GM19035 (cell line): Measurements from ENCODE around the gene FITM1.

Experiments used
- ATAC-seq: cut with Tn5 transposase; IDR thresholded peaks from one replicate; pipeline ENCODE4 v1.9.1; 2021; ENCODE audit not compliant: unreplicated experiment

Gene FITM1

DNA sequence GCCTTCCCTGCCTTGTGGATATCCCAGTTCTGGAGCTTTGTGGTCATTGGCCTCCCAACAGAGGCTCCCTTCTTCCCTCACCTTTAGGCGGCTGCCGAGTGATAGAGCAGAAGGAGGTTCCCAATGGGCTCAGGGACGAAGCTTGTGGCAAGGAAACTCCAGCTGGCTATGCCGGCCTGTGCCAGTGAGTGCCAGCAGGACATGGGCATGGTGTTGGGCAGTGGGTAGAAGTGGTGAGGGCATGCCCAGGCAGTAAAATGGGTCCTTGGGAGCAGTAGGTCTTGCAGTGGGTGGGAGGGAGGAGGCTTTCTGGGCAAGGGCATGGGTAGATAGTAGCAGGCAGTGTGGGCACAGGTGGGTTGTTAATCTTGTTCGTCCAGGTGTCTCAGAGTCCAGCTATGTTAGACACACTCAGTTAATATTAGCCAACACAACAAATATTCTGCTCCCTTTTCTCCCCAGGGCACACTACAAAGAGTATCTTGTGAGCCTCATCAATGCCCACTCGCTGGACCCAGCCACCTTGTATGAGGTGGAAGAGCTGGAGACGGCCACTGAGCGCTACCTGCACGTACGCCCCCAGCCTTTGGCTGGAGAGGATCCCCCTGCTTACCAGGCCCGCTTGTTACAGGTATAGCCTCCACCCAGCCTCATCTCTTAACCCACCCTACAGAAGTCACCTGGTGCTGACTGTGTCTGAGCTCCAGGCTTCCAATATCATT lies 29.5 kb downstream of the FITM1 start:
- ATAC-seq, result no peak

DNA sequence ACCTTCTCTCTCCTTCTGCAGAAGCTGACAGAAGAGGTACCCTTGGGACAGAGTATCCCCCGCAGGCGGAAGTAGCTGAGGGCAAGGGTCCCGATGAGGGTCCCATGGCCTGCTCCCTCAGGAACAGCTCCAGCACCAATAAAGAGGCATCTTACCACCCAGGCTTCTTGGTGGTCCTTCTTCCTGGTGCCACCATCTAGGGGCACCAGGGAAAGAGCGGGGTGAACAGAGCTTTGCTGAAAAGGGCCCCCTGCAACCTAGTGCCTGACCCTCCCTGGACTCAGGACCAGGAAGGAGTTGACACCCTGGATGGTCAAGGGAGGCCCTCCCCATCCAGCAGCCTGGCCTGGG lies 30.0 kb downstream of the FITM1 start:
- ATAC-seq, result no peak

DNA sequence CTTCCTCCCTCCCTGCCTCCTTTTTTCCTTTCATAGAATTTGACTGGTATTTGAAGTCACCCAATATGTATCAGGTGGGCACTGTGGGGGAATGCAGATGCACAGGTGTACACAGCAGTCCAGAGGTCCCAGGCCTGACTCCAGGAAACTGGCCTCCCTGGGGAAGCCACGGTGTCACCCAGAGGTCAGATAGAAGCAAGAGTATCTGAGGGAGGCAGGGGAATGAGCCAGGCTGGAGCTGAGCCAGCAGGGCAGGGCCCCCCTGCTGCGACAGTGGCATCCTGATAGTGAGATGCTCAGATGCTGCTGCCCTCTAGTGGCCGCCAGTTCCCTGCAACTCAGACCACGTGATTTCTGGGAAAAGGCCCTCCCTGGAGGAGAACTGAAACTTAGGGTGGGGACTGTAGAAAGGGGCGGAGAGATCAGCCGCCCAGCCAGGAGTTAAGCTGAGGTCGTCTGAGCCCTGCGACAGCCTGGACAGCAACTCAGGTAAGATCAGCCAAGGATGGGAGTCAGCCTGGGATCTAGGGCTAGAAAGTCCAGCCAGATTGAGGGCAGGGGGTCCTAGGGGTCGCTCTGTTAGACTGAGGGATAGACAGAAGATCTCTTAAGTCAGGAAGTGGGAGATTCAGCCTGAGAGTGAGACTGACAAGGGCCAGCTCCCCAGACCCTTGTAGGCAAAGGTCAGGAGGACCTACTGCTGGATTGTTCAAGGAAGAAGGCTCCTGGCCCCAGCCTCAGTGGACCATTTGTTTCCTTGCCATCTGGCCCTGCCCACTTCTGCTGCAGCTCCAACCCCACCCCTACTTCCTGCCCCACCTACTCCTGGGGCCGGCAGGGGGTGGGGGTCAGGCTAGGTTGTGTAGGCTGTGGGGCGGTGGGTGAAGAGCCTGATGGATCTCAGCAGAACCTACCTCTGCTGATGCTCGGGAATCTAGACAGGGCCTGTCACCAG lies 30.7 kb downstream of the FITM1 start, which contains the start of gene IRF9:
TSS of gene IRF9 (plus strand) at position 416 of the 955 bp plus-strand sequence. CDS start 880 bp downstream, outside the sequence.
- ATAC-seq, result peak; percentile 88

DNA sequence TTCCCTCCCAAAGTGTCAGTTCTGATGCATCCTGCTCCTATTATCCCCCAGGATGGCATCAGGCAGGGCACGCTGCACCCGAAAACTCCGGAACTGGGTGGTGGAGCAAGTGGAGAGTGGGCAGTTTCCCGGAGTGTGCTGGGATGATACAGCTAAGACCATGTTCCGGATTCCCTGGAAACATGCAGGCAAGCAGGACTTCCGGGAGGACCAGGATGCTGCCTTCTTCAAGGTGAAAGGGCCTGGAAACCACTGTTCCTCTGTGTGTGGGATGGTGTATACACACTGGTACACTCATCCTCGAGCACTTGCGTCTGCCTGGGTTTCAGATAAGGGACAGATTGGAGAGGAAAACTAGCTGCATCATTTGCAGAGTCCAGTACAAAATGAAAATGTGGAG lies 31.6 kb downstream of the FITM1 start:
- no peak for ATAC-seq

DNA sequence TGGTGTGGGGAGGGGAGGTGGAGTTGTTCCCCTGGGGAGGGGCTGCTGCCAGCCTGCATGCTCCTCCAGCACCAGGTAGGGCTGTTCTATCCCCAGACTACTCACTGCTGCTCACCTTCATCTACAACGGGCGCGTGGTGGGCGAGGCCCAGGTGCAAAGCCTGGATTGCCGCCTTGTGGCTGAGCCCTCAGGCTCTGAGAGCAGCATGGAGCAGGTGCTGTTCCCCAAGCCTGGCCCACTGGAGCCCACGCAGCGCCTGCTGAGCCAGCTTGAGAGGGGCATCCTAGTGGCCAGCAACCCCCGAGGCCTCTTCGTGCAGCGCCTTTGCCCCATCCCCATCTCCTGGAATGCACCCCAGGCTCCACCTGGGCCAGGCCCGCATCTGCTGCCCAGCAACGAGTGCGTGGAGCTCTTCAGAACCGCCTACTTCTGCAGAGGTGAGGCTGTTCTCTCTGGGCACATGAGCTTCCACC lies 34.1 kb downstream of the FITM1 start:
- ATAC-seq, result no peak

DNA sequence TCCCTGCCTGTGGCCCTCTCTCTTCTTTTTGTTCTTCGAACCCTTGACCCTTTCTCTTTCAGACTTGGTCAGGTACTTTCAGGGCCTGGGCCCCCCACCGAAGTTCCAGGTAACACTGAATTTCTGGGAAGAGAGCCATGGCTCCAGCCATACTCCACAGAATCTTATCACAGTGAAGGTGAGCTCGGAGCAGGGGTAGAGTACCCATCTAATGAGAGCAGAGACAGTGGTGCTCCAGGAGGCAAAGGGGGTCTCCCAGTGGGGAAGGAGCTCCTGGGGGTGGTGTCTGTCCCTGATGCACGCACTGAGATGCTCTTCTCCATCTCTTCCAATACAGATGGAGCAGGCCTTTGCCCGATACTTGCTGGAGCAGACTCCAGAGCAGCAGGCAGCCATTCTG lies 35.3 kb downstream of the FITM1 start:
- no peak for ATAC-seq

DNA sequence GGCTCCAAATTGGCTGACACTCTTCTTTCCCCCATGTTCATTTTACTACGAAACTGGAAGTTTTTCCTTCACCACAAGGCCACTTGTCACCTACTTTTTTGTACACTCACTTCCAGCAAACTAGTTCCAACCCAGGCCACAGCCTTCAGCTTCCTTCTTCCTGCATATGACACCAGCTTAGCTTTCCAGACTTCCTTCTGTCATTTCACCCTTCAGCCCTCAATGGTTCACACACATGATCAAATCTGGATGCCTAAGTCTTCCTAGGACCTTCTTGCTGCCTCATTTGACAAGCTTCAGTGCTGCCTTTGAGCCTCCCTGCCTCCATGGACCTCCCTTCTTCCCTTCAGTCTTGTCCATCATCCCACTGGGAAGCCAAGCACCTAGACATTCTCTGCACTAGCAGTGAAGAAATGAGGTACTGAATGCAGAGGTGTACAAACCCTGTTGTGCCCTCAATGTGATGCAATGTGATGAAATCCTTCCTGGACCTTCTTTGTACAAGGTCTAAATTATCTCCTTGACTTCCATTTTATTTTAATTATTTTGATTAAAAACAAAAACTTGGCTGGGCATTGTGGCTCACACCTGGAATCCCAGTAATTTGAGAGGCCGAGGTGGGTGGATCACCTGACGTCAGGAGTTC lies 37.1 kb downstream of the FITM1 start:
- no peak for ATAC-seq

DNA sequence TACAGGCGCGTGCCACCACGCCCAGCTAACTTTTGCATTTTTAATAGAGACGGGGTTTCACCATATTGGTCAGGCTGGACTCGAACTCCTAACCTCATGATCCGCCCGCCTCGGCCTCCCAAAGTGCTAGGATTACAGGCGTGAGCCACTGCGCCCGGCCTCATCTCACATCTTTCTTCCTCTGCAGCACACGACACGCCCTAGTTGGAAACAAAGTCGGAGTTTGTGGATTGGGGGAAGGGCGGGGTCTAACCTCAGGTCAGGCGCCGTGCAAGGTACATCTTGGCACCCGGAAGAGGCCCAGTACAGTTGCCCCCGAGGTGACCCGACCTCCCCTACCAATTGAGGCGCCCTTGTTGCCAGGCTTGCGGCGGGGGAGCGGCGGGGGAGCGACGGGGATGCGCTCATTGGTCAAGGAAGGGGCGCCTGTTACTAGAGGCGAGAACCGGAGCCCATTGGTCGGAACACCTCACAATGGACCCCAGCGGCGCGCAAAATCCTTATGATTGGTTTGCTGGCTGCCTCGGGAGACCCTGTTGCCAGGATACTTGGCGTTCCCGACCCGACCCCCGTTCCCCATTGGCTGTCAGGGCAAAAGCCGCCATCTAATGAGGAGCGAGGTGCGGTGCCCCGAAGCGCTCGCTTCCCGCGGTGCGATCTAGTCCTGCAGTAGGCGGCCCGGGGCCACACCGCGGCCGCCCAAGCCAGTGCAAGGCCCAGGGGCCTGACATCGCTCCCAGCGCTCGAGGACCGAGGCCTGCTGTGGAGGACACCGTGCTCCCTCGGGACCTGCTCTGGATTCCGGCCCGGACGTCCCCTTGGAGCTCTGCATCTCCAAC lies 41.2 kb downstream of the FITM1 start, which contains the start of gene REC8:
TSS of gene REC8 (plus strand) at position 659 of the 839 bp plus-strand sequence. CDS start 473 bp downstream, outside the sequence.
- peak; percentile 85 for ATAC-seq

DNA sequence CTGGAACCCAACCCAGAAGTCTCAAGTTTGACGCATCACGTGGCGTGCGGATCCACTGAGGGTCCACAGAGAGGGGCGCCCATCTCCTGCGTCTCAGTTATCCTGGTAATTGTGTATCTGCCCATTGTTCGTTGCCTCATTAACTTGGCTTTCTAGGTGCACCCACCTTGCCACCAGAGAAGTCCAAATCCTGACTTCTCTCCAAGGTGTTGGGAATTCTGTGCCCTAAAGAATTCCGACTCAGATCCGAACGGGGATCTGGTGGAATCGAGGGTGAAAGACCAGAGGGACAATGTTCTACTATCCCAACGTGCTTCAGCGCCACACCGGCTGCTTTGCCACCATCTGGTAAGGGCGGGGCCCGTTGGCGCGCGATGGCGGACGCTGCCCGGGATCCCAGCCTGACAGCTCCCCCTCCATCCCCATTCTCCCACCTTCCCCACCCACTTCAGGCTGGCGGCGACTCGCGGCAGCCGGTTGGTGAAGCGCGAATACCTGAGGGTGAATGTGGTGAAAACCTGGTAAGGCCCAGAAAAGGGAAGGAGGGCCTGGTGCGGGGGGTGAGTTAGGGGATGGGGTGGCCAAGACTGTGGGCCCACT lies 41.9 kb downstream of the FITM1 start:
- ATAC-seq, result no peak

DNA sequence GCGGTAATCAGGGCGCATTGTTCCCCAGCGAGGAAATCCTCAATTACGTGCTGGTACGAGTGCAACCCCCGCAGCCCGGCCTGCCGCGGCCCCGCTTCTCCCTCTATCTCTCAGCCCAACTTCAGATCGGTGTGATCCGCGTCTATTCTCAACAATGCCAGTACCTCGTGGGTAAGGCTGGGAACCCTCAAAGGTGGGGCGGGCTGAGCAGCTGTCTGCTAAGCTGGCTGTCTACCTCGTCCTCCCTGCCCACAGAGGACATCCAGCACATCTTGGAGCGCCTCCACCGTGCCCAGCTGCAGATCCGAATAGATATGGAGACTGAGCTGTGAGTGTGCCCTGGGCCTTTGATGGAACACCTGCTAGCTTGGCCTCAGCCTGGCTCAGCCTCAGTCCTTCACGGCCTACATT lies 42.4 kb downstream of the FITM1 start:
- ATAC-seq, result no peak

DNA sequence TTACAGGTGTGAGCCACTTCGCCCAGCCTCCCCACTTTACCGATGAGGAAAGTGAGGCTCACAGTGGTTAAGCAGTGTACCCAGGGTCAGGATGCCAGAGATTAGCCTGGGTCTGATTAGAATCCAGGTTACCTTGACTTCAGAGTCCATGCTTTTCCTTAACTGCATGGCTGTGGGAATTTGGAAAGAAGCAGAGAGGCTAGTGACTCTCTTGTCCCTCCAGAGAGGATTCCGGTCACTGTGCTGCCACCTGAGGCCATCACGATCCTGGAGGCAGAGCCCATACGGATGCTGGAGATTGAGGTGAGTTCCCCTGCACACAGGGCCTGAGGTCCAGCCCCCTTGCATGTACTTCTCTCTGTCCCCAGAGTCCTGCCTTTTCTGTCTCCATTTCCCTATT lies 46.1 kb downstream of the FITM1 start:
- no peak for ATAC-seq

DNA sequence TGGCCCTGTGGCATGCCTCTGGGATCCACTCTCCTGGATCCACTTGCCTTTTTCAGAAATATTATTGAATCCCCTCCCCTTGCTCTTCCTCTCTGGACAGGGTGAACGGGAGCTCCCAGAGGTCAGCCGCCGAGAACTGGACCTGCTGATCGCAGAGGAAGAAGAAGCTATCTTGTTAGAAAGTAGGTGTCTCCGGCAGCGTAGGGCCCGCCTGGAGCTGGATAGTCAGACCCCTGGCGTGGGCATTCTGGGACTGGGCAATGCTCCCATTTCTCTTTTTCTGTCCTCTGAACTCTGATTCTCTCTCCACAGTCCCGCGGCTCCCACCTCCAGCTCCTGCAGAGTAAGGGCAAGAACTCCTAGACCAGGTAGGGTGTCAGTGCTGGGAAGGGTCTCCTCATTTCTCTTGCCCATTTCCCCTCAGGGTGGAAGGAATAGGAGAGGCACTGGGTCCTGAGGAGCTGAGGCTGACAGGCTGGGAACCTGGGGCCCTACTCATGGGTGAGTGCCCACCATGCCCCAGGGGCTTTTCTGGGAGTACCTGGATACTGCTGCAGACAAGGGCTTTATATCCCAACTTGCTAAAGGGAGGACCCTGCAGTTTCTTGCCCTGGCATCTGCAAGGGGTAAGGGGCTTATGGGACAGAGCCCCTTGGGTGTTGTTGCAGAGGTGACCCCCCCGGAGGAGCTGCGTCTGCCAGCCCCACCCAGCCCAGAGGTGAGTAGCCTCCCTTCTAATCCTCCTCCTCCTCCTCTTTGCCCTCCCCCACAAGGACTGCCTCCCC lies 46.8 kb downstream of the FITM1 start:
- no peak for ATAC-seq

DNA sequence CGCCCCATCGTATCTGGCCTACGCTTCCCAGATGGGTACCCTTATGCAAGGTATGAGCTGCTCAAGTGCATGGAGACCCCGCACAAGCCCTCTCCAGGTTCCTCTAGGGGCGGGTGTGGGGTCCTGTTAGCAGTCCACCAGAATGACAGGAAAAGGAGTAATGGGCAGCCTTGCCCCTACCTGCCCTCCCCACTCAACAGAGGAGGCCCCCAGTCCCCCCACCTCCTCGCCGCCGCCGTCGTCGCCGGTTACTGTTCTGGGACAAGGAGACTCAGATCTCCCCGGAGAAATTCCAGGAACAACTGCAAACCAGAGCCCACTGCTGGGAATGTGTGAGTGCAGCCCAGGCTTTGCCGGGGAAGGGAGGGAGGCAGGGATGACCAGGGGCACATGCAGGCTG lies 47.4 kb downstream of the FITM1 start:
- ATAC-seq, result no peak

DNA sequence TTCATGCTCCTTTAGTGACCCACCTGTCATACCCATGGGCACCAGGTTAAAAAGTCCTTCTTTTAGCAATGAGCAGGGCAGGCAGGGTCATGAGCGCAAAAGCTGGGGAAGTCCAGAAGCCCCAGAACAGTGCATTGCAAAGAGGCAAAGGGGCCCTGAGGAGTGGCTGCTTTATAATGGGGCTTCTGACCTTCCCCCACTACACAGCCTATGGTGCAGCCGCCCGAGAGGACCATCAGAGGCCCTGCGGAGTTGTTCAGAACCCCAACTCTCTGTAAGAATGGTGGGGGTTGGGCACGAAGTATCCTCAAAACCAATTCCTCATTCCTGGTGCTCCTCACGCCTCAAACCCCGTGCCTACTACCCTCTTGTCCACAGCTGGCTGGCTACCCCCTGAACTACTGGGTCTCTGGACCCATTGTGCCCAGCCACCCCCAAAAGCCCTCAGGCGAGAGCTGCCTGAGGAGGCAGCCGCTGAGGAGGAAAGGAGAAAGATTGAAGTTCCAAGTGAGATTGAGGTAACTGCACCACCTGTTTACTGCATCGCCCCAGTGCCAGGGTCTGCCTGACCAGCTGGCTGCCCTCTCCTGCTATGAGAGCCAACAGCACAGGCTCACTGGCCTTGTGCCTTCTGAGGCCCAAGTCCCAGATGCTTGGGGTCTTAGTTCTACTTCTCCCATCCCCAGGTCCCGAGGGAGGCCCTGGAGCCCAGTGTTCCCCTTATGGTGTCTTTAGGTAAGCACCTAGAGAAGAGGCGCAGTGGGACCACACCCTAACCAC lies 48.1 kb downstream of the FITM1 start:
- ATAC-seq, result no peak

DNA sequence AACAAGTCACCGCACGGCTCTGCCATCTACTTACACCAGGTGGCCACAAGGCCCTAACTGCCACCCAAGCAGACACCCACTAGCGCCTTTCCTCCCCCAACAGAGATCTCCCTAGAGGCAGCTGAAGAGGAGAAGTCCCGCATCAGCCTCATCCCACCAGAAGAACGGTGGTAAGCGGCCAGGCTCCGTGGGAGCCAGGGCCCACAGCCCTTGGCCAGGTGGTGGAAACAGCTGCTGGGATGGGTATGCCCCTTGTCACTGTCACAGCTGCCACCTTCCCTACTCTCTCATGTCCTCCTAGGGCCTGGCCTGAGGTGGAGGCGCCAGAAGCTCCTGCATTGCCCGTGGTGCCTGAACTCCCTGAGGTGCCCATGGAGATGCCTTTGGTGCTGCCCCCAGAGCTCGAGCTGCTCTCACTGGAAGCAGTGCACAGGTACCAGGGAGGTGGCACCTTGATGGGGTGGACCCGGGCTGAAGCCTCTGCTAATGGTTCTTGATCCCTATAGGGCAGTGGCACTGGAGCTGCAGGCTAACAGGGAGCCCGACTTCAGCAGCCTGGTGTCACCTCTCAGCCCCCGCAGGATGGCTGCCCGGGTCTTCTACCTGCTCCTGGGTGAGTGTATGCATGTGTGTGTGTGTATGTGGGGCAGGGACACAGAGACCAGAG lies 49.0 kb downstream of the FITM1 start:
- ATAC-seq, result no peak

DNA sequence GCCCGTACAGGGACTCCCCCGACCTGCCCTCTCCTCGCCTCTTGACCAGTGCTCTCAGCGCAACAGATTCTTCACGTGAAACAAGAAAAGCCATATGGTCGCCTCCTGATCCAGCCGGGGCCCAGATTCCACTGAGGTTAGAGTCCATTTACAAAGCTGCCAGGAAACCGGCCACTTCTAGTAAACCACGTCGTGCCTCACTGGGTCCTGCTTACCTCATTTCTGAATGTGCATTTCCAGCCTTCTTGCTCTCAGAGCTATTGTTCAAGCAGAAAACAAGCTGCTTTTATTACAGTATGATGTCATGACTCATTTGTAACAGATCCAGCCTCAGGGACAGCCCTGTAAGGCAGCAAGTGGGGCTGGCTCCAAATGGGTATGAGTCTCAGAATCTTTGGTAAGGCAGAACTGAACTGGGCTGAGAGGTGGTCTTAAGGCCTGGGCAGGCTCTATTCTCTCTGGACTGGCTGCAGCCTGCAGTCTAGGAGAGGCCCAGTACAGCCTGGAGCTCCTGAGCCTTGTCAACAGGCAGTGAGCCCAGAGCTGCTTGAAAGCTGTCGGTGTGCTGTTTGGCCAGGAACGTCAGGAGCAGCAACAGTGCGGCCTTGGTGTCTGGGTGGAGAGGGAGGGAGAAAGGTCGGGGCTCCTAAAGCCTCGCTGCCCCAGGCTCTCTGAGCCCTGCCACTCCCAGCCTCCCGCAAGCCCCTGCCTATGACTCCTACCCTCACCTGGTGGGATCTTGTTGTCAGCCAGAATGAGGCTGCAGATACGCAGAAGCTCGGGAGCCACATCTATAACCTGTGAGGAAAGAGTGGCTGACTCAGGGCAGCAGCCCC lies 49.7 kb downstream of the FITM1 start:
- no peak for ATAC-seq
